Measurements from ENCODE around the gene EFTUD2. TPM values are rescaled to one million over a fixed set of nuclear protein-coding genes. Genes with fewer than 3 reads are reported as not detected.

EFTUD2 gene
- total and polyA plus RNA-seq, 2 experiments from 2014 or later: 60.1 to 63.7 TPM

DNA sequence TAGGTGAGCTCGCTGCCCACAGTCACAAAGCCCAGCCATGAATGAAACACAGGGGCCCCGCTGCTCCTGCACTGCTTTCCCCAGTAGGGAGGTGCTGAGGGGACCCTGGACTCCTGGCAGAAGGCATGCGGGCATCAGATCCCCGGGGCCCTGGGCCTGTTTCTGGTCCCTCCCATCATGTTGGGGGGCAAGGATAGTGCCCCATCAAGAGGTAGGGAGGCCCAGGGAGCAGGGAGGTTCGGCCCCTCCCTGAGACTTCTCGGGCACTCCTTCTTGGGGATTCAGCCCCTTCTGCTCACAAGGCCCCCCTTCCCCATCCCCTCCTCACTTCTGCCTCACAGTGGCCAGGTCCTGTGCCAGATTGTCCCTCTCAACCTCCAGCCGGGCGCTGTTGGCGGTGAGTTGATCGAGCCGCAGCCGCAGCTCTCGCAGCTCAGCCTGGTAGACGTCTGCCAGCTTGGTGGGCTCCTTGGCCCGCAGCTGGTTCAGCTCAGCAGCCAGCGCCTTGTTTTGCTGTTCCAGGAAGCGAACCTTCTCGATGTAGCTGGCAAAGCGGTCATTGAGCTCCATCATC lies 15.5 kb upstream of the EFTUD2 start:
- WGBS, 2 experiments (ENCODE audit: low coverage in 1 of 2, low lambda C conversion rate in 2 of 2, missing lambda C conversion rate in 2 of 2): 79 to 81% methylated on average over 19 of the region's 19 CpGs
- no peak overlapping the region for H2AFZ ChIP-seq
- in situ Hi-C loops (cut with MboI): no loop called here

DNA sequence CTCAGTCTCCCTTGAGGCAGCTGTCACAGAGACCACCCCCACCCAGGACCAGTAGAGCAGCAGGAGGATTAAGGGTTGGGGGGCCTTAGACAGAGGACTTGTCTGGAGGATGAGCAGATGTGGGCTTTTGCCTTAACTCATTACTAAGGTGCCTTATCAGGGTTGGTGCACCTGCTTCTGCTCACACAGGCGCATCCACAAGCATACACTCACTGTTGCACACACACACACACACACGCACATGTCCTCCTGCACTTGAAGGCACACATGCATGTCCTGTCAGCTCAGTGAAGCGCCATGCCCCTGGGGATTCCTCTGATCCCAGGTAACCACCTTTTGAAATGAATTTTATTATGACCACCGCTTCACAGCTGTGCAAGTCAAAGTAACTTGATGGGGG lies 14.9 kb upstream of the EFTUD2 start:
- H3K4me3 ChIP-seq: no peak overlapping the region
- peaks cover 21% of the 10 kb centered on the region for H3K4me1 ChIP-seq (ENCODE audit: insufficient read depth)
- in situ Hi-C loops (cut with MboI): no loop called here
- H3K9ac ChIP-seq: no peak overlapping the region
- TF ChIP-seq EZH2 (IDR thresholded peaks at IDR 0.05; ENCODE audit: insufficient read depth, poor library complexity, severe bottlenecking): no peak
- TF ChIP-seq EZH2phosphoT487 (IDR thresholded peaks at IDR 0.05; ENCODE audit: insufficient read depth, low read depth): no peak
- H3K4me2 ChIP-seq (ENCODE audit: unreplicated experiment): no peak overlapping the region
- no peaks in the 10 kb centered on the region for H3K79me2 ChIP-seq (ENCODE audit: insufficient read depth)
- H3K27me3 ChIP-seq (replicated peaks; ENCODE audit: insufficient read depth): no peaks in the 10 kb centered on the region
- H3F3A ChIP-seq (ENCODE audit: insufficient read depth): no peaks in the 10 kb centered on the region
- H2AFZ ChIP-seq: no peak overlapping the region
- no peak overlapping the region for H3K27ac ChIP-seq
- no peaks in the 10 kb centered on the region for H3K9me3 ChIP-seq (ENCODE audit: low read depth)
- 92 to 93% methylated on average over 4 of the region's 4 CpGs for WGBS, 2 experiments (ENCODE audit: low coverage in 1 of 2, low lambda C conversion rate in 2 of 2, missing lambda C conversion rate in 2 of 2)
- no peaks in the 10 kb centered on the region for H3K36me3 ChIP-seq (ENCODE audit: low read depth)
- no peaks in the 10 kb centered on the region for H3K9me2 ChIP-seq (ENCODE audit: insufficient read depth)
- H4K20me1 ChIP-seq (ENCODE audit: insufficient read depth): no peaks in the 10 kb centered on the region
- DNase-seq: no peak

More for the DNA sequence above, 15.5 kb upstream of the EFTUD2 start:
- no peak for DNase-seq
- H3K4me1 ChIP-seq (ENCODE audit: insufficient read depth): peaks cover 16% of the 10 kb centered on the region
- H3F3A ChIP-seq (ENCODE audit: insufficient read depth): no peaks in the 10 kb centered on the region
- no peaks in the 10 kb centered on the region for H3K36me3 ChIP-seq (ENCODE audit: low read depth)
- H3K9me2 ChIP-seq (ENCODE audit: insufficient read depth): no peaks in the 10 kb centered on the region
- H3K27me3 ChIP-seq (replicated peaks; ENCODE audit: insufficient read depth): no peaks in the 10 kb centered on the region
- no peaks in the 10 kb centered on the region for H4K20me1 ChIP-seq (ENCODE audit: insufficient read depth)
- H3K27ac ChIP-seq: no peak overlapping the region
- no peaks in the 10 kb centered on the region for H3K79me2 ChIP-seq (ENCODE audit: insufficient read depth)
- no peak overlapping the region for H3K9ac ChIP-seq
- no peak overlapping the region for H3K4me2 ChIP-seq (ENCODE audit: unreplicated experiment)
- H3K9me3 ChIP-seq (ENCODE audit: low read depth): no peaks in the 10 kb centered on the region
- TF ChIP-seq EZH2 (IDR thresholded peaks at IDR 0.05; ENCODE audit: insufficient read depth, poor library complexity, severe bottlenecking) (no peak), EZH2phosphoT487 (IDR thresholded peaks at IDR 0.05; ENCODE audit: insufficient read depth, low read depth) (no peak)
- no peak overlapping the region for H3K4me3 ChIP-seq

DNA sequence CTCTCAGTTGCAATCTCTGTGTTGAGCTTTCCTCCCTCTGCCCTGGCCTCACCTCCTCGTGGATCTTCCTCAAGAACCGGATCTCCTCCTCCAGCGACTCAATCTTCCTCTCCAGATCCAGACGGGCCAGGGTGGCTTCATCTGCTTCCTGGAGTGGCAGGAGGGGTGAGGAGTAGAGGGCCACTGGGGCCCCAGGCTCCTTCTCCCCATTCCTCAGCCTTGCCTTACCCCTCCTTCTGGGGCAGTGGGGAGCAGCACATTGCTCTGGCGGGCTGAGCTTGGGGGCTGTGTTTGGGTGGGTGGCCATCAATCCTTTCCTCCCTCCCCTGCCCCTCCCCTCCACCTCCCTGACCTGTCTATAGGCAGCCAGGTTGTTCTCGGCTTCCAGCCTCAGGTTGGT lies 14.4 kb upstream of the EFTUD2 start:
- Histone ChIP-seq H3K4me2 (ENCODE audit: unreplicated experiment) (no peak overlapping the region), H3F3A (ENCODE audit: insufficient read depth) (peaks cover 4% of the 10 kb centered on the region; the same call in 1 of the 2 replicates), H2AFZ (no peak overlapping the region), H3K27ac (no peak overlapping the region), H3K79me2 (ENCODE audit: insufficient read depth) (no peaks in the 10 kb centered on the region), H3K9me2 (ENCODE audit: insufficient read depth) (no peaks in the 10 kb centered on the region), H3K4me3 (no peak overlapping the region), H3K9ac (no peak overlapping the region), H3K27me3 (replicated peaks; ENCODE audit: insufficient read depth) (no peaks in the 10 kb centered on the region), H4K20me1 (ENCODE audit: insufficient read depth) (no peaks in the 10 kb centered on the region), H3K4me1 (ENCODE audit: insufficient read depth) (peaks cover 24% of the 10 kb centered on the region), H3K9me3 (ENCODE audit: low read depth) (no peaks in the 10 kb centered on the region), H3K36me3 (ENCODE audit: low read depth) (no peaks in the 10 kb centered on the region)
- WGBS, 2 experiments (ENCODE audit: low coverage in 1 of 2, low lambda C conversion rate in 2 of 2, missing lambda C conversion rate in 2 of 2): 66 to 74% methylated on average over 6 of the region's 6 CpGs
- no peak for TF ChIP-seq EZH2 (IDR thresholded peaks at IDR 0.05; ENCODE audit: insufficient read depth, poor library complexity, severe bottlenecking)
- no peak for TF ChIP-seq EZH2phosphoT487 (IDR thresholded peaks at IDR 0.05; ENCODE audit: insufficient read depth, low read depth)
- in situ Hi-C loops (cut with MboI): no loop called here
- DNase-seq: no peak

DNA sequence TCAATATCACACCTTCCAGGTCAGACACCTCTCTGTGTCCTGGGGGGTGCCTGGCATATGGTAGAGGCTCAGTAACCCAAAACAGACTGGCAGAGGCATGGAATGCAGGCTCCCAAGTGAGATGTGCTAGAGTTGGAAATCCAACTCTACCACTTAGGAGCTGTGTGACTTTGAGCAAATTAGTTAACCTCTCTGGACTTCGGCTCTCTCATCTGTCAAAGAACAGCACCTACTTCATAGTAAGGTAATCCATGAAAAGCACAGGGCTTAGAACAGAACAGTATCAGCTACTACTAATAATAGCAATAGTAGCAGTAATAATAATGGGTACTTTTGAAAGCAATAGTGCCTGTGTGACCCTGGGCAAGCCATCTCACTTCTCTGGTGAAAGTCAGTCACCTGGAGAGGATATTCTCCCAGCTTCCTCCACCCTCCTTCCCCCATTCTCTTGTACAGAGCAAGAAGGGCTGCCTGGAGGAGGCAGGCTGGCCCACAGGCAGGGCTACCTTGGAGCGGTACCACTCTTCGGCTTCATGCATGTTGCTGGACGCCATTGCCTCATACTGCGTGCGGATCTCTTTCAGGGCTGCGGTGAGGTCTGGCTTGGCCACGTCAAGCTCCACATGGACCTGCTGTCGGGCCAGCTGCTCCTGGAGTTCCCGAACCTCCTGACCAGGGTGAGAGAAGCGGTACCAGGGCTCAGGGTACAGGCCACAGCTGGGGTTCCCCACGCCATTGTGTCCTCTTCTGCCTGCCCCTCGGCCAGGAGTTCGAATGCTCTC lies 13.7 kb upstream of the EFTUD2 start:
- no peak overlapping the region for H3K9ac ChIP-seq
- no peak for DNase-seq
- no peak overlapping the region for H3K4me3 ChIP-seq
- in situ Hi-C loops (cut with MboI): no loop called here
- no peaks in the 10 kb centered on the region for H3K9me3 ChIP-seq (ENCODE audit: low read depth)
- H3K9me2 ChIP-seq (ENCODE audit: insufficient read depth): no peaks in the 10 kb centered on the region
- H3K4me1 ChIP-seq (ENCODE audit: insufficient read depth): peaks cover 24% of the 10 kb centered on the region
- no peaks in the 10 kb centered on the region for H3K27me3 ChIP-seq (replicated peaks; ENCODE audit: insufficient read depth)
- WGBS, 2 experiments (ENCODE audit: low coverage in 1 of 2, low lambda C conversion rate in 2 of 2, missing lambda C conversion rate in 2 of 2): 86 to 95% methylated on average over 13 to 14 of the region's 14 CpGs
- no peaks in the 10 kb centered on the region for H3K79me2 ChIP-seq (ENCODE audit: insufficient read depth)
- no peak for TF ChIP-seq EZH2phosphoT487 (IDR thresholded peaks at IDR 0.05; ENCODE audit: insufficient read depth, low read depth)
- H3K36me3 ChIP-seq (ENCODE audit: low read depth): no peaks in the 10 kb centered on the region
- H3K4me2 ChIP-seq (ENCODE audit: unreplicated experiment): no peak overlapping the region
- peaks cover 5% of the 10 kb centered on the region; the same call in 1 of the 2 replicates for H3F3A ChIP-seq (ENCODE audit: insufficient read depth)
- no peaks in the 10 kb centered on the region for H4K20me1 ChIP-seq (ENCODE audit: insufficient read depth)
- no peak overlapping the region for H3K27ac ChIP-seq
- no peak overlapping the region for H2AFZ ChIP-seq

Measured in GM23248 (cell line).